CD14-positive monocyte (primary cell): Measurements from ENCODE around the gene TTC21A. TPM values are rescaled to one million over a fixed set of nuclear protein-coding genes. Genes with fewer than 3 reads are reported as not detected.

Source experiments
- DNase-seq, 3 donors: peaks; one replicate each; pipeline ENCODE4 v3.0.0-alpha.2; 2011 to 2022
- H2AFZ ChIP-seq: 2 replicates; pipeline ENCODE4 v1.6.0; 2012; ENCODE audit warnings: mild to moderate bottlenecking, low read depth, low read length, inconsistent platforms; ENCODE audit not compliant: insufficient read depth, poor library complexity, severe bottlenecking
- H3K27ac ChIP-seq, 2 donors: 1 replicate in 1 of 2; 2 replicates in 1 of 2; pipeline ENCODE4 v1.5.1; 2012 to 2013; ENCODE audit warnings: low read length in 2 of 2, control low read depth in 1 of 2, inconsistent platforms in 1 of 2, low read depth in 1 of 2, mild to moderate bottlenecking in 1 of 2
- H3K27me3 ChIP-seq, 2 donors: one replicate each; pipeline versions ENCODE4 v1.6.0 to v1.6.1; 2011 to 2013; ENCODE audit warnings: low read length in 2 of 2; ENCODE audit not compliant: control insufficient read depth in 2 of 2, insufficient read depth in 2 of 2
- H3K36me3 ChIP-seq, 2 donors: replicated peaks in 1 of 2; 1 replicate in 1 of 2; 2 replicates in 1 of 2; pipeline versions ENCODE4 v1.5.1 to v1.6.1; 2012 to 2013; ENCODE audit warnings: low read length in 2 of 2, control low read depth in 1 of 2, inconsistent platforms in 1 of 2, mild to moderate bottlenecking in 1 of 2; ENCODE audit not compliant: insufficient read depth in 2 of 2, control insufficient read depth in 1 of 2
- H3K4me1 ChIP-seq, 2 donors: 1 replicate in 1 of 2; 2 replicates in 1 of 2; pipeline versions ENCODE4 v1.5.1 to v1.6.1; 2012 to 2013; ENCODE audit warnings: low read length in 2 of 2, control low read depth in 1 of 2, inconsistent platforms in 1 of 2, mild to moderate bottlenecking in 1 of 2, moderate library complexity in 1 of 2; ENCODE audit not compliant: insufficient read depth in 2 of 2, control insufficient read depth in 1 of 2
- H3K4me2 ChIP-seq: replicated peaks from 2 replicates; pipeline ENCODE3; 2012; ENCODE audit warnings: low read length, moderate library complexity, mild to moderate bottlenecking; ENCODE audit not compliant: poor library complexity, severe bottlenecking; ENCODE audit errors: extremely low read depth
- H3K4me3 ChIP-seq, 3 experiments: fragments of 200-600 bp in 1 of 3; sonication (generic) in 1 of 3; replicated peaks in 1 of 3; 1 replicate in 2 of 3; 2 replicates in 1 of 3; pipeline ENCODE4 v1.5.1; 2011 to 2013; ENCODE audit warnings: low read length in 3 of 3, mild to moderate bottlenecking in 3 of 3, control low read depth in 2 of 3, low read depth in 2 of 3, inconsistent platforms in 1 of 3, moderate library complexity in 1 of 3
- H3K79me2 ChIP-seq: 2 replicates; pipeline ENCODE4 v1.6.0; 2012; ENCODE audit warnings: mild to moderate bottlenecking, control low read depth, inconsistent platforms, low read length, moderate library complexity; ENCODE audit not compliant: insufficient read depth
- H3K9ac ChIP-seq: 2 replicates; pipeline ENCODE4 v1.6.0; 2017; ENCODE audit warnings: low read length, mild to moderate bottlenecking; ENCODE audit not compliant: insufficient read depth, poor library complexity, severe bottlenecking
- H3K9me3 ChIP-seq, 2 donors: replicated peaks in 1 of 2; 1 replicate in 1 of 2; 2 replicates in 1 of 2; pipeline versions ENCODE4 v1.5.1 to v1.6.1; 2012 to 2013; ENCODE audit warnings: low read length in 2 of 2, control low read depth in 1 of 2; ENCODE audit not compliant: control insufficient read depth in 1 of 2, insufficient read depth in 1 of 2
- H4K20me1 ChIP-seq: 2 replicates; pipeline ENCODE4 v1.6.0; 2012; ENCODE audit warnings: mild to moderate bottlenecking, low read length, control low read depth, moderate library complexity; ENCODE audit not compliant: insufficient read depth
- H3K27ac Mint-ChIP-seq, 7 donors: one replicate each; pipeline ENCODE4 v1.8.0; 2020; ENCODE audit warnings: mild to moderate bottlenecking in 7 of 7, mixed read lengths in 7 of 7, moderate library complexity in 6 of 7, inconsistent platforms in 2 of 7
- H3K27me3 Mint-ChIP-seq, 3 donors: one replicate each; pipeline ENCODE4 v1.8.0; 2021 to 2022; ENCODE audit warnings: low read depth in 3 of 3, mild to moderate bottlenecking in 3 of 3, mixed read lengths in 3 of 3, moderate library complexity in 3 of 3, inconsistent platforms in 1 of 3
- H3K36me3 Mint-ChIP-seq, 2 donors: one replicate each; pipeline ENCODE4 v1.8.0; 2020; ENCODE audit warnings: mixed read lengths in 2 of 2, inconsistent platforms in 1 of 2, mild to moderate bottlenecking in 1 of 2
- H3K4me1 Mint-ChIP-seq: one replicate; pipeline ENCODE4 v1.8.0; 2020; ENCODE audit warnings: mild to moderate bottlenecking, mixed read lengths
- H3K4me3 Mint-ChIP-seq, 2 donors: one replicate each; pipeline ENCODE4 v1.8.0; 2020; ENCODE audit warnings: mild to moderate bottlenecking in 2 of 2, mixed read lengths in 2 of 2, moderate library complexity in 1 of 2
- H3K9me3 Mint-ChIP-seq, 7 donors: one replicate each; pipeline ENCODE4 v1.8.0; 2020 to 2022; ENCODE audit warnings: mixed read lengths in 7 of 7, mild to moderate bottlenecking in 6 of 7, moderate library complexity in 6 of 7, inconsistent platforms in 2 of 7
- WGBS: methylation state at CpG from one replicate; pipeline ENCODE4 v1.1.5; 2013; ENCODE audit warnings: missing lambda C conversion rate; ENCODE audit not compliant: insufficient coverage; 5-methylcytosine and 5-hydroxymethylcytosine counted together
- intact Hi-C, 2 donors: fragments of 100-400 bp; cut with micrococcal nuclease; formaldehyde crosslinking; loops; one replicate each; pipeline versions ENCODE4 v1.15.0 to v1.15.1; 2023
- polyA plus RNA-seq, 3 donors: library from polyadenylated mRNA; depleted of rRNA in 1 of 3; unstranded in 2 of 3; stranded (reverse) in 1 of 3; fragments of 300-500 nt in 2 of 3; fragments of >200 nt in 1 of 3; fragmentation: Illumina TruSeq in 2 of 3; gene quantifications; 1 replicate in 2 of 3; 2 replicates in 1 of 3; pipeline ENCODE4 v1.2.3, GENCODE V29; 2012 to 2021
- TF ChIP-seq, protein P1 (sequence below): fragments of 200-600 bp; IDR thresholded peaks from one replicate; pipeline ENCODE4 v1.8.0; 2022; ENCODE audit warnings: antibody characterized with exemption, mild to moderate bottlenecking

Gene TTC21A
- polyA plus RNA-seq, 3 donors: 0.67 to 12.9 (median 2.2) TPM

GRCh38 chr3:39080026-39080425 lies 27.5 kb upstream of the TTC21A start:
- no peaks in the 10 kb centered on the region for H3K4me1 ChIP-seq
- H3K36me3 ChIP-seq: peaks cover 63 to 92% of the 10 kb centered on the region in 2 donors
- H3K27me3 ChIP-seq: no peaks in the 10 kb centered on the region
- Mint-ChIP-seq H3K27me3 (no peaks in the 10 kb centered on the region), H3K36me3 (peaks cover 62 to 66% of the 10 kb centered on the region in 2 donors), H3K9me3 (no peaks in the 10 kb centered on the region), H3K4me1 (no peaks in the 10 kb centered on the region), H3K4me3 (no peak overlapping the region), H3K27ac (no peak overlapping the region)
- TF ChIP-seq, protein P1, sequence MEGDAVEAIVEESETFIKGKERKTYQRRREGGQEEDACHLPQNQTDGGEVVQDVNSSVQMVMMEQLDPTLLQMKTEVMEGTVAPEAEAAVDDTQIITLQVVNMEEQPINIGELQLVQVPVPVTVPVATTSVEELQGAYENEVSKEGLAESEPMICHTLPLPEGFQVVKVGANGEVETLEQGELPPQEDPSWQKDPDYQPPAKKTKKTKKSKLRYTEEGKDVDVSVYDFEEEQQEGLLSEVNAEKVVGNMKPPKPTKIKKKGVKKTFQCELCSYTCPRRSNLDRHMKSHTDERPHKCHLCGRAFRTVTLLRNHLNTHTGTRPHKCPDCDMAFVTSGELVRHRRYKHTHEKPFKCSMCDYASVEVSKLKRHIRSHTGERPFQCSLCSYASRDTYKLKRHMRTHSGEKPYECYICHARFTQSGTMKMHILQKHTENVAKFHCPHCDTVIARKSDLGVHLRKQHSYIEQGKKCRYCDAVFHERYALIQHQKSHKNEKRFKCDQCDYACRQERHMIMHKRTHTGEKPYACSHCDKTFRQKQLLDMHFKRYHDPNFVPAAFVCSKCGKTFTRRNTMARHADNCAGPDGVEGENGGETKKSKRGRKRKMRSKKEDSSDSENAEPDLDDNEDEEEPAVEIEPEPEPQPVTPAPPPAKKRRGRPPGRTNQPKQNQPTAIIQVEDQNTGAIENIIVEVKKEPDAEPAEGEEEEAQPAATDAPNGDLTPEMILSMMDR: no peak
- no peak overlapping the region for H2AFZ ChIP-seq
- intact Hi-C loops: no loop called here
- H3K27ac ChIP-seq: no peak overlapping the region
- no peaks in the 10 kb centered on the region for H4K20me1 ChIP-seq
- no peaks in the 10 kb centered on the region for H3K9me3 ChIP-seq
- no peak overlapping the region for H3K9ac ChIP-seq
- no peak overlapping the region for H3K4me3 ChIP-seq
- H3K79me2 ChIP-seq: no peaks in the 10 kb centered on the region
- no peak for DNase-seq
- no peak overlapping the region for H3K4me2 ChIP-seq

- 94% methylated on average over 4 of the region's 4 CpGs for WGBS
- peaks cover 61 to 92% of the 10 kb centered on the region in 2 donors for H3K36me3 ChIP-seq
- H3K27me3 Mint-ChIP-seq: no peaks in the 10 kb centered on the region
Measured at GRCh38 chr3:39082666-39083313, 24.7 kb upstream of the TTC21A start.

More at GRCh38 chr3:39082666-39083313, 24.7 kb upstream of the TTC21A start:
- H4K20me1 ChIP-seq: no peaks in the 10 kb centered on the region
- intact Hi-C loops: no loop called here
- Mint-ChIP-seq H3K4me1 (no peaks in the 10 kb centered on the region), H3K4me3 (no peak overlapping the region), H3K9me3 (no peaks in the 10 kb centered on the region), H3K36me3 (peaks cover 58 to 65% of the 10 kb centered on the region in 2 donors), H3K27ac (no peak overlapping the region)
- no peaks in the 10 kb centered on the region for H3K9me3 ChIP-seq
- H3K9ac ChIP-seq: no peak overlapping the region
- no peak for DNase-seq
- no peak overlapping the region for H3K4me2 ChIP-seq
- H3K27ac ChIP-seq: no peak overlapping the region
- no peaks in the 10 kb centered on the region for H3K27me3 ChIP-seq
- TF ChIP-seq, protein P1: no peak
- H3K79me2 ChIP-seq: no peaks in the 10 kb centered on the region
- no peak overlapping the region for H2AFZ ChIP-seq
- H3K4me3 ChIP-seq: no peak overlapping the region
- H3K4me1 ChIP-seq: no peaks in the 10 kb centered on the region
